Left ventricle myocardium superior (tissue), 1 donor: ENCODE measurements around the gene HECW1. TPM values are rescaled to one million over a fixed set of nuclear protein-coding genes. Genes with fewer than 3 reads are reported as not detected.
A peak's percentile ranks its signal among the peaks of the same experiment; 100 is the strongest.

Experiments
- ATAC-seq: fragments of 200-7000 bp; cut with Tn5 transposase; one replicate; pipeline ENCODE4 v1.9.1; 2020; ENCODE audit warnings: mild to moderate bottlenecking, moderate library complexity
- DNase-seq: peaks from one replicate; pipeline ENCODE4 v3.0.0-alpha.2; 2020
- intact Hi-C: fragments of 100-400 bp; cut with micrococcal nuclease; formaldehyde crosslinking; loops from one replicate; pipeline ENCODE4 v1.11.0; 2022
- total RNA-seq: library from RNA; stranded (reverse); fragmentation: NEBNext Ultra II Directional; extraction: Animal tissue kit (Norgen Biotek cat#: 25700); gene quantifications from one replicate; pipeline ENCODE4 v1.2.1, GENCODE V29; 2021
- donor health status: DM: no; HTN: yes; CAD: no; lungs with severe emphysema.

The HECW1 gene
- total RNA-seq, 1 donor from 2014 or later: not detected

GRCh38 chr7:43441231-43442130 lies 329.0 kb downstream of the HECW1 start:
- intact Hi-C loops: no loop called here
- ATAC-seq (no peak), DNase-seq (no peak)

- intact Hi-C loops: no loop called here
- ATAC-seq (no peak), DNase-seq (no peak)
Observed at GRCh38 chr7:43443381-43443780, 330.9 kb downstream of the HECW1 start.

- ATAC-seq (no peak), DNase-seq (no peak)
- intact Hi-C loops: no loop called here
Observed at GRCh38 chr7:43444711-43445578, 332.5 kb downstream of the HECW1 start.

- ATAC-seq: no peak
- no peak for DNase-seq
- intact Hi-C loops: no loop called here
Observed at GRCh38 chr7:43449577-43449976, 337.1 kb downstream of the HECW1 start.

GRCh38 chr7:43450894-43451293 lies 338.4 kb downstream of the HECW1 start:
- intact Hi-C loops: no loop called here
- DNase-seq: no peak
- ATAC-seq: no peak

- intact Hi-C loops: no loop called here
- ATAC-seq: no peak
- DNase-seq: no peak
Observed at GRCh38 chr7:43454936-43455518, 342.6 kb downstream of the HECW1 start.

- ATAC-seq (peak; percentile 38), DNase-seq (no peak)
- intact Hi-C loops: no loop called here
Observed at GRCh38 chr7:43456200-43456599, 343.8 kb downstream of the HECW1 start.

- intact Hi-C loops: no loop called here
- DNase-seq: no peak
- no peak for ATAC-seq
Observed at GRCh38 chr7:43458330-43459018, 346.0 kb downstream of the HECW1 start.

- no peak for DNase-seq
- intact Hi-C loops: no loop called here
Observed at GRCh38 chr7:43459019-43459337, 346.5 kb downstream of the HECW1 start.

GRCh38 chr7:43460733-43461348 lies 348.4 kb downstream of the HECW1 start:
- ATAC-seq (peak; percentile 49), DNase-seq (no peak)
- intact Hi-C loops: no loop called here

More at GRCh38 chr7:43459019-43459337, 346.5 kb downstream of the HECW1 start:
- no peak for ATAC-seq

- DNase-seq (no peak), ATAC-seq (peak; percentile 95)
- intact Hi-C loops: no loop called here
Observed at GRCh38 chr7:43461349-43462024, 349.0 kb downstream of the HECW1 start.

GRCh38 chr7:43462836-43463235 lies 350.4 kb downstream of the HECW1 start:
- intact Hi-C loops: no loop called here
- no peak for ATAC-seq
- DNase-seq: no peak

- no peak for ATAC-seq
- intact Hi-C loops: no loop called here
Observed at GRCh38 chr7:43463401-43463980, 351.0 kb downstream of the HECW1 start.

GRCh38 chr7:43465581-43466554 lies 353.4 kb downstream of the HECW1 start:
- ATAC-seq: no peak
- DNase-seq: no peak
- intact Hi-C loops: no loop called here

More at GRCh38 chr7:43463401-43463980, 351.0 kb downstream of the HECW1 start:
- DNase-seq: no peak

GRCh38 chr7:43467406-43467805 lies 355.0 kb downstream of the HECW1 start:
- ATAC-seq: no peak
- intact Hi-C loops: no loop called here
- no peak for DNase-seq

GRCh38 chr7:43467846-43468245 lies 355.4 kb downstream of the HECW1 start:
- ATAC-seq (no peak), DNase-seq (no peak)
- intact Hi-C loops: no loop called here

- no peak for DNase-seq
- intact Hi-C loops: no loop called here
- no peak for ATAC-seq
Observed at GRCh38 chr7:43469051-43469450, 356.6 kb downstream of the HECW1 start.
